ENCODE data around the gene PDLIM7.
A peak's percentile ranks its signal among the peaks of the same experiment; 100 is the strongest.

PDLIM7 gene

GRCh38 chr5:177498013-177498787 is 796 bp upstream of the PDLIM7 start:
- peak overlapping the region; percentile 81 for H3K27ac ChIP-seq
- TF ChIP-seq CTCF (IDR thresholded peaks at IDR 0.05) (peak; percentile 18), ZFX (IDR thresholded peaks at IDR 0.05; ENCODE audit: borderline replicate concordance) (no peak)

DNA sequence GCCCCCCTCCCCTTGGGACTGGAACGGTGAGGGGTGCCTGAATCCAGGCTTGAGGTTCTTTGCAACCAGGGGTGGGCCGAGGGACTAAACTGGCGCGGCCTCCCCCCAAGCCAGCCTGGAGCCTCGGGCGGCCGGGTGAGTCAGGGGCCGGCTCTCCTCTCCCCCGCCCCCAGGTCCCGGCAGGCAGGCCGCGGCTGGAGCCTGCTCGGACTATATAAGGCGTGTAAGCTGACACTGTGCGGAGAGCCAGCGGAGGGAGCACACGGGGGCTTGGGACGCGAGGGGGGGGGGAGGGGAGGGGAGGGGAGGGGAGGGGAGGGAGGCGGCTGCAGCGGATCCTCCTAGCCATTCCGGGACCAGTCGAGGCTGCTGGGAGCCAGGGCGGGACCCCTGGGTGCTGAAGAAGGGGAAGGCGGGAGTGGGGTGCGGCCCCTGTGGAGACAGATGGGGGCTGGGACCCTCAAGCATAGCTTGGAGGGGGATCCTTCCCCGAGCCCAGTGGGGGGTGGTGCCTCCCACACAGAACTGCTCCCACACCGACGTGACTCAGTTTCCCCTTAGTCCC is 595 bp downstream of the PDLIM7 start:
- TF ChIP-seq CTCF (IDR thresholded peaks at IDR 0.05): no peak
- no peak for TF ChIP-seq ZFX (IDR thresholded peaks at IDR 0.05; ENCODE audit: borderline replicate concordance)
- peak overlapping the region; percentile 81 for H3K27ac ChIP-seq

DNA sequence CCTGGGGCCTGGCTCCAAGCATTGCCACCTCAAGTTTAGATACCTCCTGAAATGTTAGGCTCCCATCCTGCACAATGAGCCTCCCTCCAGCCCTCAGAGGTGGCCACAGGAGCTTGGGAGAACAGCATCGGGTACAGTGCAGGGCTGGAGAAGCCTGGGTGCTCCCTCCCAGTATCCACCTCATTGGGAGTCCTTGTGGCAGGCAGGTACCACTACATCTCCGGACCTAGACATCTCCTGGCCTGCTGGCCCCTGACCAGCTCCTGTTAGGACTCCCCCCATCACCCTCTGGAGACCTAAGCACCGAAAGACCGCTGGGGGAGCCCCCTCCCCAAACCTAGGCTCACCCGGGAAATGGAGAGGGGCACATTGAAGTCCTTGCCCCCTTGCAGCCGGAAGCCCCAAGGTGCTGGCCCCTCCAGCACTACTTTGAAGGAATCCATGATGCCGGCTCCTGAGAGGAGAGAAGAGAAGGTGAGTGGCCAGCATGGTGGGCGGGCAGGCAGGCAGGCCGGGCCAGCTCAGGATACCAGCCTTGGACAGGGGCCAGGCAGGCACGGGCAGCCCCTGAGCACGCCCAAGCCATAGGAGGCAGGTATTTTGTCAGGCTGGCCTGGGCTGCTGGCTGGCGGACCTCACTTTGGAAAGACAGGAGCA is 1.2 kb downstream of the PDLIM7 start:
- peak overlapping the region; percentile 81 for H3K27ac ChIP-seq
- TF ChIP-seq ZFX (IDR thresholded peaks at IDR 0.05; ENCODE audit: borderline replicate concordance) (no peak), CTCF (IDR thresholded peaks at IDR 0.05) (no peak)

DNA sequence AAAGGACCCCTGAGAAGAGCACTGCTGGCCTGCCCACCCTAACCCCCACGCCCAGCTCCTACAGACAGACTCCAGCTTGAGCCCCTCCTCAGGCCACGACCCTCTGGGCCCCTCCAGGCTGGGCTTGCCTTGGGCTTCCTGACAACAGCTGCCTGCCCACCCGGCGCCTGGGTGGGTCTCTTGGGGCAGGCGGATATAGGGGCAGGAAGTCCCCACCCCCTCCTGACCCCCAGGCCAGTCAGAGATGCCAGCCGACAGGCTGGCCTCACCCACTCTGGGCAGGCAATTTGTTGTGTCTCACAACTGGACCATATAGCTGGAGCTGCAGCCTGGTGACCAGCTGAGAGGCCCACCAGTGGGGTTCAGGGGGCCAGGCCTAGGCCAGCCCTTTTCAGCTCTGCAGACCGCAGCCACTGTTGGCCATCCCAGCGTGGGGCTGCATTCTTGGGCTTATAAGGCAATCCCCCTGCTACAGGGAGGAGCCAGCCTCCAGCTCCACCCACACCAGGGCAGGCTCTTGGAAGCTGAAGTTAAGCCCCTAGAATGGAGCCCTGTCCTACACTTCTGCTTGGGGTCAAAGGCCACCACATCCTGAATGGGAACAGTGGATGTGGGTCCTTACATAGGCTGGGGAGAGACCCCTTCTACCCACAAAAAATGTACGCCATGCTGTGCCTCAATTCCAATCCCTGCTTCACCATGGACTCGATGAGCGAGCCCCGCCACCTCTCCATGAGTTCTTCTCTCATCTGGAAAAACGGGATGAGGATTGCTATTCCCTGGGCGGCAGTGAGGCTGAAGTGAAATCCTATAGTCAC is 2.0 kb downstream of the PDLIM7 start:
- peak overlapping the region; percentile 81 for H3K27ac ChIP-seq
- TF ChIP-seq CTCF (IDR thresholded peaks at IDR 0.05) (no peak), ZFX (IDR thresholded peaks at IDR 0.05; ENCODE audit: borderline replicate concordance) (no peak)

DNA sequence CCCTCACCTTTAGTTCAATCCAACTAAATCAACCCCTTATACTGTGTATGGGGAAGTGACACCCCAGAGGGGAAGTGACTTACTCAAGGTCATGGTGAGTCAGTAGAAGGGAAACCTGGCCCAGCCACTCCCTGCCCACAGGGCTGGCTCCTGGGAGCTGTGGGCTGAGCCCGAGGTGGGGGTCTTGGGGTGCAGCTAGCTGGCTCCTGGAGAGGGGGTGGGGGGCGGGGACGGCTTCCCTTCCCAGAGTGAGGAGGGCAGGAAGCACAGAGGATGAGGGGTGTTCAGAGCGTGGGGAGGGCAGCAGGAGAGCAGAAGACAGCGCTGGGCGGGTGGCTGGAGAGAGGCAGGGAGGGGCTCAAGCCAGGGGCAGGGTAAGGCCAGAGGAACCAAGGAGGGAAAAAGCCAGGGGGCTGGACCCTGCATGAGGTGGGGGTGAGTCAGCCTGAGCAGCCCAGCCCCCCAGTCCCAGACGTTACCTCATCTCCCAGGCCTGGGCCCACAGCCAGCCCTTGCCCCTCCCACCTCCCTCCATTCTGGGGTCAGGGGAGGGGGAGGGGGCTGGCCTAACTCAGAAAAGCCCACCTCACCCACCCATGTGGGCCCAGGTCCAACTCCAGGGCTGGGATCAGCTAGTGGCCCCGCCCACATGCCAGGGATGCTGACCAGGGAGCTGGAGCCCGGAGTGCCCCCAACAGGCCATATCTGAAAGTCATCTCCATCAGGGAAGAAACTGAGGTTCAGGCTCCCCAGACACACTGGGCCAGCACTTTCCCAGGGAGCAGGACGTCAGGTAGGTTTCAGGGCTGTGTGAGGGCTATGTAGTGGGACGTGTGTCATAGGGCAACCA is 2.8 kb downstream of the PDLIM7 start:
- 0 out of 2 replicates have a peak overlapping the region, but pooled peaks have one; percentile 81 for H3K27ac ChIP-seq
- TF ChIP-seq ZFX (IDR thresholded peaks at IDR 0.05; ENCODE audit: borderline replicate concordance) (no peak), CTCF (IDR thresholded peaks at IDR 0.05) (peak; percentile 10; the same call in 1 of the 2 replicates)

GRCh38 chr5:177493795-177494345 is 3.5 kb downstream of the PDLIM7 start:
- peak overlapping the region; percentile 4; the same call in 1 of the 2 replicates for H3K27ac ChIP-seq
- TF ChIP-seq ZFX (IDR thresholded peaks at IDR 0.05; ENCODE audit: borderline replicate concordance) (no peak), CTCF (IDR thresholded peaks at IDR 0.05) (no peak)
